AG20443 (cell line): Measurements from ENCODE around the gene OR2H2.

ENCODE experiments used
- DNase-seq: peaks from one replicate; pipeline ENCODE4 v3.0.0; 2012; ENCODE audit warnings: low spot score, mixed read lengths

OR2H2 gene

GRCh38 chr6:29584821-29585220 is at the start of gene OR2H2:
Gene OR2H2 (plus strand): TSS chr6:29585121. CDS start chr6:29587945, 2,824 bp downstream.
- DNase-seq: no peak

- DNase-seq: no peak
Measured at GRCh38 chr6:29537714-29538403, 47.1 kb upstream of the OR2H2 start.

- no peak for DNase-seq
Measured at GRCh38 chr6:29547573-29547972, 37.3 kb upstream of the OR2H2 start.

GRCh38 chr6:29552512-29553051 is 32.3 kb upstream of the OR2H2 start:
- peak; percentile 63 for DNase-seq

- DNase-seq: peak; percentile 88
Measured at GRCh38 chr6:29553268-29554057, 31.5 kb upstream of the OR2H2 start.

- no peak for DNase-seq
Measured at GRCh38 chr6:29554764-29555163, 30.2 kb upstream of the OR2H2 start.

GRCh38 chr6:29557320-29557719 is 27.6 kb upstream of the OR2H2 start:
- no peak for DNase-seq

- no peak for DNase-seq
Measured at GRCh38 chr6:29558439-29559079, 26.4 kb upstream of the OR2H2 start.

GRCh38 chr6:29559524-29560287 is 25.2 kb upstream of the OR2H2 start, which contains the start of gene UBD:
Gene UBD (minus strand): TSS chr6:29559732. CDS start chr6:29559701, 31 bp downstream.
- no peak for DNase-seq

- DNase-seq: no peak
Measured at GRCh38 chr6:29561091-29561490, 23.8 kb upstream of the OR2H2 start.

- DNase-seq: no peak
Measured at GRCh38 chr6:29561606-29562181, 23.2 kb upstream of the OR2H2 start.

- DNase-seq: no peak
Measured at GRCh38 chr6:29563435-29563965, 21.4 kb upstream of the OR2H2 start.

- no peak for DNase-seq
Measured at GRCh38 chr6:29564875-29565274, 20.0 kb upstream of the OR2H2 start.

- DNase-seq: no peak
Measured at GRCh38 chr6:29566856-29567255, 18.1 kb upstream of the OR2H2 start.

GRCh38 chr6:29567541-29567940 is 17.4 kb upstream of the OR2H2 start:
- DNase-seq: no peak

GRCh38 chr6:29567991-29568390 is 16.9 kb upstream of the OR2H2 start:
- DNase-seq: no peak

- no peak for DNase-seq
Measured at GRCh38 chr6:29576056-29576455, 8.9 kb upstream of the OR2H2 start.

GRCh38 chr6:29577544-29577943 is 7.4 kb upstream of the OR2H2 start:
- DNase-seq: no peak

- DNase-seq: peak; percentile 67
Measured at GRCh38 chr6:29589423-29590048, 4.6 kb downstream of the OR2H2 start.

GRCh38 chr6:29590218-29590808 is 5.4 kb downstream of the OR2H2 start:
- no peak for DNase-seq
